Measurements from ENCODE around the gene ZC3H13.

ZC3H13 gene

DNA sequence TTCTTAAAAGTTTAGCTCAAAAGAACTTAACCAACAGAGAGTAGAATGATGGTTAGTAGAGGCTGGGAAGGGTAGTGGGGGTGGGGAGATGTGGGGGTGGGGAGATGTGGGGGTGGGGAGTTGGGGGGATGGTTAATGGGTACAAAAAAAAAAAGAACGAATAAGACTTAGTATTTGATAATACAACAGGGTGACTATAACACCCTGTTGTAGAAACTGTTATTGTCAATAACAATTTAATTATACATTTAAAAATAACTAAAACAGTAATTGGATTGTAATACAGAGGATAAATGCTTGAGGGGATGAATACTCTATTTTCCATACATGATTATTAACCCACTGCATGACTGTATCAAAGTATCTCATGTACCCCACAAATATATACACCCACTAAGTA, 91.1 kb downstream of the ZC3H13 start:
- H3K4me3 ChIP-seq (ENCODE audit: low read depth, low read length): no peak overlapping the region
- TF ChIP-seq, protein P1, sequence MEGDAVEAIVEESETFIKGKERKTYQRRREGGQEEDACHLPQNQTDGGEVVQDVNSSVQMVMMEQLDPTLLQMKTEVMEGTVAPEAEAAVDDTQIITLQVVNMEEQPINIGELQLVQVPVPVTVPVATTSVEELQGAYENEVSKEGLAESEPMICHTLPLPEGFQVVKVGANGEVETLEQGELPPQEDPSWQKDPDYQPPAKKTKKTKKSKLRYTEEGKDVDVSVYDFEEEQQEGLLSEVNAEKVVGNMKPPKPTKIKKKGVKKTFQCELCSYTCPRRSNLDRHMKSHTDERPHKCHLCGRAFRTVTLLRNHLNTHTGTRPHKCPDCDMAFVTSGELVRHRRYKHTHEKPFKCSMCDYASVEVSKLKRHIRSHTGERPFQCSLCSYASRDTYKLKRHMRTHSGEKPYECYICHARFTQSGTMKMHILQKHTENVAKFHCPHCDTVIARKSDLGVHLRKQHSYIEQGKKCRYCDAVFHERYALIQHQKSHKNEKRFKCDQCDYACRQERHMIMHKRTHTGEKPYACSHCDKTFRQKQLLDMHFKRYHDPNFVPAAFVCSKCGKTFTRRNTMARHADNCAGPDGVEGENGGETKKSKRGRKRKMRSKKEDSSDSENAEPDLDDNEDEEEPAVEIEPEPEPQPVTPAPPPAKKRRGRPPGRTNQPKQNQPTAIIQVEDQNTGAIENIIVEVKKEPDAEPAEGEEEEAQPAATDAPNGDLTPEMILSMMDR (IDR thresholded peaks at IDR 0.05; ENCODE audit: insufficient read depth, low read depth, low read length, missing control alignments): no peak
- no peak for DNase-seq (ENCODE audit: low read depth)

- TF ChIP-seq, protein P1 (IDR thresholded peaks at IDR 0.05; ENCODE audit: insufficient read depth, low read depth, low read length, missing control alignments): no peak
- DNase-seq (ENCODE audit: low read depth): no peak
- no peak overlapping the region for H3K4me3 ChIP-seq (ENCODE audit: low read depth, low read length)
These were observed 97.4 kb downstream of the ZC3H13 start for GRCh38 chr13:45954836-45955800.

GRCh38 chr13:45953082-45953481, 99.5 kb downstream of the ZC3H13 start:
- DNase-seq (ENCODE audit: low read depth): no peak
- TF ChIP-seq, protein P1 (IDR thresholded peaks at IDR 0.05; ENCODE audit: insufficient read depth, low read depth, low read length, missing control alignments): no peak
- no peak overlapping the region for H3K4me3 ChIP-seq (ENCODE audit: low read depth, low read length)

DNA sequence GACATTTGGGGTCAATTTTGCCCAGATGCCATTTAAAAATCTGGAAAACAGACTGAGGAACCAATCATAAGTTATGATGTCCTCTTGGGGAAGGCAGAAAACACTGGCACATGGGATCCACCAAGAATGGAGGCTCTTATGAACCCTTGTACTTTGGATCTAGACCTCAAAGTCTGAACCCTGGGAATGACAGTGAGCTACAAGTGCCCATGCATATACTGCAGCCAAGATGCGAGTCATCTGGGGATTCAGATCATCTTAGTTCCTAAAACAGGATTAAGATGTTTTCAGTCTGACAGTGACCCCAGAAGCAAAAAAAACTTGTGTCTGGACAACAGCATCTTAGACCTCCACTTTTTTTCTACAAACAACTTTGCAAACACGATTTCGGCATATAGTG, 100.8 kb downstream of the ZC3H13 start:
- no peak for DNase-seq (ENCODE audit: low read depth)
- H3K4me3 ChIP-seq (ENCODE audit: low read depth, low read length): no peak overlapping the region
- TF ChIP-seq, protein P1 (IDR thresholded peaks at IDR 0.05; ENCODE audit: insufficient read depth, low read depth, low read length, missing control alignments): no peak

DNA sequence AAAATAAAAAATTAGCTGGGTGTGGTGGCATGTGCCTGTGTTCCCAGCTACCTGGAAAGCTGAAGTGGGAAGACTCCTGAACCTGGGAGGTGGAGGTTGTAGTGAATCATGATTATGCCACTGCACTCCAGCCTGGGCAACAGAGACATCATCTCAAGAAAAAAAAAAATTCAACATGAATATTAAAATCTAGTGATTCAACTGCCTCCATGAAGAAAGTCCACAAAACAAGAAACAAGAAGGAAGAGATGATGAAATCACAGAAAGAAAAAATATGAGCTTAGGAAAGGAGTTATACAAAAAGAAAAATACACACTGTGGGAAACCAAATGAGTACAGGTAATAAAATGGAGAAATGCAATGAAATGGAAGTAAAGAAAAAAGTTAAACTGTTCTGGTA, 101.4 kb downstream of the ZC3H13 start:
- TF ChIP-seq, protein P1 (IDR thresholded peaks at IDR 0.05; ENCODE audit: insufficient read depth, low read depth, low read length, missing control alignments): no peak
- H3K4me3 ChIP-seq (ENCODE audit: low read depth, low read length): no peak overlapping the region
- no peak for DNase-seq (ENCODE audit: low read depth)

DNA sequence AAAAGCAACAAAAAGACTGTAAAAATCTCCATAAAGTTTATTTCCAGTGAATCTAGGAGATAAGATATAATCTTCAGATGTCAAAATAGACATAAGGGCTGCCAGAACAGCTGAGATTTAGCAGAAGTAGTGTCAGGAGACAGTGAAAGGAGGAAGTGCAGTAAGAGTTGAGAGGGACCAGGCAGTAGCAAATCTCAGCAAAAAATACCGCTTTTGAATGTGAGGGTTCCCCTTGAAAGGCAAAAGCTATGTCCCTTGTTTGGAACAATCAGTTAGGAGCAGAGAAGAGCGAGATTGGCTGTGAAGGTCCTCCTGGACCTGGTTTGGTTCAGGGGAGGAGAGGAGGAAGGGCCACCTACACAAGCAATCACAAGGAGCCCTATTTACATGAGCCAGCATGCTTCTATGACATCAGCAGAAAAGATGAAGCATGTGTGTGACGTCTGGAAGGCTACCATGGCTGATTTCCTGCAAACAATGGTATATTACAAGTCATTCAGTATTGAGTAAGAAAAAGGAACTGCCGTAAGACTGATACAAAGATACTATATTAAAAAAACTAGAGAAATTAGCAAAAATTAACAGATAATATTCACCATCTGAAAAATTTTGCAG, 102.1 kb downstream of the ZC3H13 start:
- TF ChIP-seq, protein P1 (IDR thresholded peaks at IDR 0.05; ENCODE audit: insufficient read depth, low read depth, low read length, missing control alignments): no peak
- no peak overlapping the region for H3K4me3 ChIP-seq (ENCODE audit: low read depth, low read length)
- no peak for DNase-seq (ENCODE audit: low read depth)
